ENCODE data around the gene ABT1. TPM values are rescaled to one million over a fixed set of nuclear protein-coding genes. Genes with fewer than 3 reads are reported as not detected.

Gene ABT1
- total RNA-seq, 1 experiment from 2014 or later, result 19.5 TPM

GRCh38 chr6:26568601-26569432 is 27.9 kb upstream of the ABT1 start:
- intact Hi-C loops (cut with micrococcal nuclease; ENCODE audit: unreplicated experiment), result loop anchor here (1.0 kb wide), 3 partner anchors 13 to 239 kb away; no protein-coding TSS in a partner anchor
- H3K79me2 ChIP-seq (ENCODE audit: low read depth), result no peaks in the 10 kb centered on the region
- H3K4me3 ChIP-seq, result peak overlapping the region; percentile 59
- no peaks in the 10 kb centered on the region for H3K9me3 ChIP-seq (ENCODE audit: insufficient read depth, low read depth)
- no peaks in the 10 kb centered on the region for H3K9me2 ChIP-seq (ENCODE audit: insufficient read depth)
- H3K4me1 ChIP-seq (replicated peaks; ENCODE audit: insufficient read depth), result no peaks in the 10 kb centered on the region
- peak; percentile 90 to 97 for DNase-seq
- TF ChIP-seq EZH2 (IDR thresholded peaks at IDR 0.05; ENCODE audit: low read depth) (no peak), CTCF (conservative IDR thresholded peaks at IDR 0.05) (peak; percentile 13; the same call in 1 of the 2 replicates)
- ChIA-PET CTCF (interaction anchor here (0.6 to 1.2 kb wide), 9 partner anchors 12 to 1132 kb away, joined by 3 to 13 read pairs (median 5); no protein-coding TSS in a partner anchor), POLR2A (ENCODE audit: unreplicated experiment) (interaction anchor here (0.6 to 0.7 kb wide), 5 partner anchors 12 to 1299 kb away, joined by 3 to 22 read pairs (median 9); a partner anchor contains a TSS)
- peaks cover 20% of the 10 kb centered on the region for H3F3A ChIP-seq (ENCODE audit: insufficient read depth, low read depth)
- no peak overlapping the region for H3K27ac ChIP-seq
- no TSS peak for BruUV-seq (replicated peaks)
- peak overlapping the region; percentile 64 for H3K4me2 ChIP-seq
- no peaks in the 10 kb centered on the region for H4K20me1 ChIP-seq (ENCODE audit: insufficient read depth)
- no peaks in the 10 kb centered on the region for H3K27me3 ChIP-seq (ENCODE audit: insufficient read depth, low read depth)
- H2AFZ ChIP-seq, result peak overlapping the region; percentile 71
- no peaks in the 10 kb centered on the region for H3K36me3 ChIP-seq (ENCODE audit: low read depth)

GRCh38 chr6:26569433-26569764 is 27.4 kb upstream of the ABT1 start:
- Histone ChIP-seq H3K79me2 (ENCODE audit: low read depth) (no peaks in the 10 kb centered on the region), H3K4me3 (peak overlapping the region; percentile 59; the same call in 1 of the 2 replicates), H3K4me1 (replicated peaks; ENCODE audit: insufficient read depth) (no peaks in the 10 kb centered on the region), H4K20me1 (ENCODE audit: insufficient read depth) (no peaks in the 10 kb centered on the region), H3K4me2 (peak overlapping the region; percentile 64), H3K9me3 (ENCODE audit: insufficient read depth, low read depth) (no peaks in the 10 kb centered on the region), H3F3A (ENCODE audit: insufficient read depth, low read depth) (peaks cover 20% of the 10 kb centered on the region), H3K27ac (no peak overlapping the region), H3K36me3 (ENCODE audit: low read depth) (no peaks in the 10 kb centered on the region), H3K27me3 (ENCODE audit: insufficient read depth, low read depth) (no peaks in the 10 kb centered on the region), H3K9me2 (ENCODE audit: insufficient read depth) (no peaks in the 10 kb centered on the region), H2AFZ (0 out of 2 replicates have a peak overlapping the region, but pooled peaks have one; percentile 71)
- DNase-seq, result no peak
- ChIA-PET CTCF (interaction anchor here (0.6 to 1.2 kb wide), 8 partner anchors 13 to 1131 kb away, joined by 3 to 13 read pairs (median 4); no protein-coding TSS in a partner anchor), POLR2A (ENCODE audit: unreplicated experiment) (interaction anchor here (0.7 kb wide), 1 partner anchor 13 kb away, joined by 3 read pairs; no protein-coding TSS in a partner anchor)
- TF ChIP-seq EZH2 (IDR thresholded peaks at IDR 0.05; ENCODE audit: low read depth) (no peak), CTCF (conservative IDR thresholded peaks at IDR 0.05) (no peak)
- intact Hi-C loops (cut with micrococcal nuclease; ENCODE audit: unreplicated experiment), result no loop called here
- no TSS peak for BruUV-seq (replicated peaks)

- no peak for DNase-seq
- H3K4me3 ChIP-seq, result no peak overlapping the region
- H3K36me3 ChIP-seq (ENCODE audit: low read depth), result no peaks in the 10 kb centered on the region
- peak overlapping the region; percentile 64; the same call in 1 of the 2 replicates for H3K4me2 ChIP-seq
- ChIA-PET POLR2A (ENCODE audit: unreplicated experiment) (interaction anchor here (0.7 kb wide), 1 partner anchor 371 kb away, joined by 9 read pairs; no protein-coding TSS in a partner anchor), CTCF (interaction anchor here (1.1 to 1.2 kb wide), 2 partner anchors 25 to 229 kb away, joined by 4 read pairs; no protein-coding TSS in a partner anchor)
- TF ChIP-seq EZH2 (IDR thresholded peaks at IDR 0.05; ENCODE audit: low read depth), result no peak
- no peak for TF ChIP-seq CTCF (conservative IDR thresholded peaks at IDR 0.05)
- BruUV-seq (replicated peaks), result no TSS peak
- no peaks in the 10 kb centered on the region for H3K27me3 ChIP-seq (ENCODE audit: insufficient read depth, low read depth)
- no peak overlapping the region for H3K27ac ChIP-seq
- H3K9me2 ChIP-seq (ENCODE audit: insufficient read depth), result no peaks in the 10 kb centered on the region
- no peaks in the 10 kb centered on the region for H4K20me1 ChIP-seq (ENCODE audit: insufficient read depth)
- H3F3A ChIP-seq (ENCODE audit: insufficient read depth, low read depth), result peaks cover 24% of the 10 kb centered on the region
- no peaks in the 10 kb centered on the region for H3K79me2 ChIP-seq (ENCODE audit: low read depth)
- H3K4me1 ChIP-seq (replicated peaks; ENCODE audit: insufficient read depth), result no peaks in the 10 kb centered on the region
- no peaks in the 10 kb centered on the region for H3K9me3 ChIP-seq (ENCODE audit: insufficient read depth, low read depth)
- intact Hi-C loops (cut with micrococcal nuclease; ENCODE audit: unreplicated experiment), result no loop called here
- no peak overlapping the region for H2AFZ ChIP-seq
Measured at GRCh38 chr6:26570027-26570809, 26.5 kb upstream of the ABT1 start.
